AG09319 (cell line): ENCODE measurements around the gene NDOR1.
A peak's percentile ranks its signal among the peaks of the same experiment; 100 is the strongest.

Source experiments
- DNase-seq: peaks from one replicate; pipeline ENCODE4 v3.0.0-alpha.2; 2010; ENCODE audit warnings: low read depth; ENCODE audit errors: extremely low read depth
- TF ChIP-seq, protein P1 (sequence below): IDR thresholded peaks from 2 replicates; pipeline ENCODE4 v1.5.1; 2011; ENCODE audit warnings: low read depth, mild to moderate bottlenecking, inconsistent platforms, low read length, moderate library complexity

Gene NDOR1

DNA sequence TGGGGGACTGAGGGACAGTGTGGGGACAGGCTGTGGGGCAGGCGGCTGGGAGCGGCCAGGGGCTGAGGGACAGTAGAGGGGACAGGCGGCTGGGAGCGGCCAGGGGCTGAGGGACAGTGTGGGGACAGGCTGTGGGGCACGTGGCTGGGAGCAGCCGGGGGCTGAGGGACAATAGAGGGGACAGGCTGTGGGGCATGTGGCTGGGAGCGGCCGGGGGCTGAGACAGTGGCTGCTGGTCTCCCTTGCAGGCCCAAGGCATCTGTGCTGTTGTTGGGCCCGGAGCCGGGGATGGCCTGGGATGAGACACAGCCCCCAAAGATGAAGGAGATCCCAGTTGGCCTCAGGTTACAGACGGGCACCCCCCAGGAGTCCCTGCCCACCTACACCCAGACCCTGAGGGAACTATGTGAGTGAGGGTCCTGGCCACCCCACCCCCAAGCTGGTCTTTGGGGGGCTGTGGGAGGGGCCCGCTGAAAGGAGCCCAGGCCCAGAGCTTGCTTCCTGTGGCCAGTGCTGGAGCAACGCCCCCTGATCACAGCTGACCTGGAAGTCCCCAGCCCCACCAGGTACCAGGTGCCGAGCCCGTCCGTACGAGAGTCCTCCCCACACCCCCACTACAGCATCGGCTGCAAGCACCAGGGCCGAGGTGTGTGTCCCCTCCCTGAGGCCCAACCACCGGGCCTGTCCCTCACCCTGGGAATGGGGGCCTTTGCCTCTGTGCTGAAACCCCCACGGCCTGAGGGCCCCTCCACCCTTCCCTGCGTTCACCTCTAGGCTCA is 46.2 kb downstream of the NDOR1 start:
- DNase-seq, result no peak

GRCh38 chr9:137252555-137253506 is 47.3 kb downstream of the NDOR1 start:
- TF ChIP-seq, protein P1, sequence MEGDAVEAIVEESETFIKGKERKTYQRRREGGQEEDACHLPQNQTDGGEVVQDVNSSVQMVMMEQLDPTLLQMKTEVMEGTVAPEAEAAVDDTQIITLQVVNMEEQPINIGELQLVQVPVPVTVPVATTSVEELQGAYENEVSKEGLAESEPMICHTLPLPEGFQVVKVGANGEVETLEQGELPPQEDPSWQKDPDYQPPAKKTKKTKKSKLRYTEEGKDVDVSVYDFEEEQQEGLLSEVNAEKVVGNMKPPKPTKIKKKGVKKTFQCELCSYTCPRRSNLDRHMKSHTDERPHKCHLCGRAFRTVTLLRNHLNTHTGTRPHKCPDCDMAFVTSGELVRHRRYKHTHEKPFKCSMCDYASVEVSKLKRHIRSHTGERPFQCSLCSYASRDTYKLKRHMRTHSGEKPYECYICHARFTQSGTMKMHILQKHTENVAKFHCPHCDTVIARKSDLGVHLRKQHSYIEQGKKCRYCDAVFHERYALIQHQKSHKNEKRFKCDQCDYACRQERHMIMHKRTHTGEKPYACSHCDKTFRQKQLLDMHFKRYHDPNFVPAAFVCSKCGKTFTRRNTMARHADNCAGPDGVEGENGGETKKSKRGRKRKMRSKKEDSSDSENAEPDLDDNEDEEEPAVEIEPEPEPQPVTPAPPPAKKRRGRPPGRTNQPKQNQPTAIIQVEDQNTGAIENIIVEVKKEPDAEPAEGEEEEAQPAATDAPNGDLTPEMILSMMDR, result no peak
- no peak for DNase-seq

More for the DNA sequence above, 46.2 kb downstream of the NDOR1 start:
- TF ChIP-seq, protein P1, result no peak

- TF ChIP-seq, protein P1, result no peak
- DNase-seq, result no peak
Measured at GRCh38 chr9:137253717-137254623, 48.5 kb downstream of the NDOR1 start.

DNA sequence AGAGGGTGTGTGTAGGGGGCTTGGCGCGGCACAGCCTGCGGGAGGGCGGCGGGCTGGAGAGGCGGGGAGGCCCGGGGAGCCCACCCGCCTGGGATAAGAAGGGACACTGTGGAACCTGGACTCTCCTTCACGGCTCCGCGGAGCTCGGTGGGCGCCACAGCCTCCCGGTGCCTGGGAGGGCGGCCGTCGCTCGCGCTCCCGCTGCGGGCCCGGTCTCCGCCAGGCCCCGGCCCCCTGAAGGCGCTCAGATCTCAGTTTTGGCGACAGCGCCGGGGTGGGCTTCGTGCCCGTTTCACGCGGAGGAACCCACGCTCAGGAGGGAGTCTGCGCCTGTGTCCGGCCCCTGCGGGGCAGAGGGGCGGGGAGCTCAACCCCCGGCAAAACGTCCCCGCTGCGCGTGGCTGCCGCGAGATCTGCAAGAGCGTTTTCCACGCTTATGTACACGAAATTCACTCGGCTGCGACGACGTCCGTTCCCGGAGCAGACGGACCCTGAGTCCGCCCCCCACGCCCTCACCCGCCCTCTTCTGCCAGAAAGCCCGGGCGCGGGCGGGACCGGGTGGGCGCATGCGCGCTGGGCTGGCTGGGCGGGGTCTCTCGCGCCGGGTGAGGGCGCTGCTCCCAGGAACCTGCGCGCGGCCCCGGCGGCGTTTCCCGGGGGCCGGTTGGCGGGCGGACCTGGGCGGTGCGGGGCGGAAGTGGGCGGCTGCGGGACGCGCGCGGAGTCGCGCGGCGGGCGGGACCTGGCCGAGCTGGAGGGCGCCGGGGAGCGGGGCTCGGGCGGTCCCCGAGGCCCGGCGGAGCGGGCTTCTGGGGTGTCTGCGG is 49.3 kb downstream of the NDOR1 start, which contains the start of gene NELFB:
Gene NELFB (plus strand): TSS at position 704 of the 824 bp plus-strand sequence.
- TF ChIP-seq, protein P1, result no peak

DNA sequence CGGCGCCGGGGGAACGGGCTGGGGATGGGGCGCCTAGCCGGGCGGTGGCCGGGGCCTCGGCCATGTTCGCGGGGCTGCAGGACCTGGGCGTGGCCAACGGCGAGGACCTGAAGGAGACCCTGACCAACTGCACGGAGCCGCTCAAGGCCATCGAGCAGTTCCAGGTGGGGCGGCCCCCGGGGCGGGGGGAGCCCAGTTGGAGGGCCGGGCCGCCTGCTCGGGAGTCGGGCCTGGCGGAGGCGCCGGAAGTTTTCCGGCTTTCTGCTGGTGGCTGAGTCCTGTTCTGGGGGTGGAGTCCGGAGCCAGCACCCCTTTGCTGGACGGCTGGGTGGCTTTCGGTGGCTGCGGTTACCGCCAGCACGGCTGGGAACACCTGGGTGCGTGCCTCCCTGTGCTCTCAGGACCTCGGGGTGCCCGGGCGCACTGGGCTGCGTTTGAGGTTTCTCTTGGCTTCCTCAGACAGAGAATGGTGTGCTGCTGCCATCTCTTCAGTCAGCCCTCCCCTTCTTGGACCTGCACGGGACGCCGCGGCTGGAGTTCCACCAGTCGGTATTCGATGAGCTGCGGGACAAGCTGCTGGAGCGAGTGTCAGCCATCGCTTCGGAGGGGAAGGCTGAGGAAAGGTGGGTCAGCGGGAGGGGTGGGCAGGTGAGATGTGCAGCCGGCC is 50.1 kb downstream of the NDOR1 start:
- TF ChIP-seq, protein P1, result no peak
- DNase-seq, result no peak

More for the DNA sequence above, 49.3 kb downstream of the NDOR1 start, which contains the start of gene NELFB:
- DNase-seq, result peak; percentile 70

GRCh38 chr9:137256362-137256761 is 50.9 kb downstream of the NDOR1 start:
- TF ChIP-seq, protein P1, result no peak
- DNase-seq, result no peak
